CD4-positive, alpha-beta T cell treated with Interleukin-4 for 4 hours (primary cell): ENCODE measurements around the gene ASPG.

ENCODE experiments used
- DNase-seq: peaks from one replicate; pipeline ENCODE4 v3.0.0-alpha.2; 2020

Gene ASPG

GRCh38 chr14:104085032-104085888 is at the start of gene ASPG:
Gene ASPG (plus strand): TSS chr14:104085700. CDS start chr14:104085771, 71 bp downstream.
- DNase-seq: no peak

GRCh38 chr14:104036212-104036611 is 49.3 kb upstream of the ASPG start:
- no peak for DNase-seq

- DNase-seq: no peak
Measured at GRCh38 chr14:104037074-104037473, 48.4 kb upstream of the ASPG start.

- DNase-seq: no peak
Measured at GRCh38 chr14:104037903-104038302, 47.6 kb upstream of the ASPG start.

GRCh38 chr14:104039214-104039613 is 46.3 kb upstream of the ASPG start:
- no peak for DNase-seq

GRCh38 chr14:104040539-104040938 is 45.0 kb upstream of the ASPG start:
- DNase-seq: no peak

- no peak for DNase-seq
Measured at GRCh38 chr14:104041430-104042104, 43.9 kb upstream of the ASPG start.

GRCh38 chr14:104044016-104044415 is 41.5 kb upstream of the ASPG start:
- no peak for DNase-seq

- no peak for DNase-seq
Measured at GRCh38 chr14:104047761-104048160, 37.7 kb upstream of the ASPG start.

GRCh38 chr14:104048758-104049507 is 36.6 kb upstream of the ASPG start:
- DNase-seq: no peak

- no peak for DNase-seq
Measured at GRCh38 chr14:104049576-104050240, 35.8 kb upstream of the ASPG start.

- no peak for DNase-seq
Measured at GRCh38 chr14:104051092-104051813, 34.2 kb upstream of the ASPG start.

GRCh38 chr14:104054222-104054905 is 31.1 kb upstream of the ASPG start:
- DNase-seq: no peak

GRCh38 chr14:104062281-104062680 is 23.2 kb upstream of the ASPG start:
- no peak for DNase-seq

GRCh38 chr14:104064003-104064402 is 21.5 kb upstream of the ASPG start:
- no peak for DNase-seq

- no peak for DNase-seq
Measured at GRCh38 chr14:104066279-104066678, 19.2 kb upstream of the ASPG start.

GRCh38 chr14:104066719-104067295 is 18.7 kb upstream of the ASPG start:
- no peak for DNase-seq

- DNase-seq: no peak
Measured at GRCh38 chr14:104069541-104069940, 16.0 kb upstream of the ASPG start.

GRCh38 chr14:104072586-104072985 is 12.9 kb upstream of the ASPG start:
- DNase-seq: no peak

- DNase-seq: no peak
Measured at GRCh38 chr14:104073764-104074163, 11.7 kb upstream of the ASPG start.

- no peak for DNase-seq
Measured at GRCh38 chr14:104075530-104076151, 9.9 kb upstream of the ASPG start.
